Right renal cortex interstitium (tissue), 3 donors: ENCODE measurements around the gene ESM1. TPM values are rescaled to one million over a fixed set of nuclear protein-coding genes. Genes with fewer than 3 reads are reported as not detected.
"Not testable (repeated sequence)": the region's sequence is repeated elsewhere in the genome, so short reads cannot be mapped to it uniquely, and the experiment has no call there.

ENCODE experiments used
- DNase-seq, 3 donors: peaks; one replicate each; pipeline ENCODE4 v3.0.0-alpha.2; 2013; ENCODE audit warnings: low read depth in 3 of 3, low spot score in 2 of 3
- polyA plus RNA-seq, 3 donors: library from polyadenylated mRNA; unstranded; fragments of 120-200 nt; gene quantifications; one replicate each; pipeline ENCODE4 v1.2.1, GENCODE V29; 2013; ENCODE audit not compliant: insufficient read length in 3 of 3

Gene ESM1, protein sequence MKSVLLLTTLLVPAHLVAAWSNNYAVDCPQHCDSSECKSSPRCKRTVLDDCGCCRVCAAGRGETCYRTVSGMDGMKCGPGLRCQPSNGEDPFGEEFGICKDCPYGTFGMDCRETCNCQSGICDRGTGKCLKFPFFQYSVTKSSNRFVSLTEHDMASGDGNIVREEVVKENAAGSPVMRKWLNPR
- polyA plus RNA-seq, result 10 to 100 TPM; 13.3 to 15.6 (median 15.1) TPM

DNA sequence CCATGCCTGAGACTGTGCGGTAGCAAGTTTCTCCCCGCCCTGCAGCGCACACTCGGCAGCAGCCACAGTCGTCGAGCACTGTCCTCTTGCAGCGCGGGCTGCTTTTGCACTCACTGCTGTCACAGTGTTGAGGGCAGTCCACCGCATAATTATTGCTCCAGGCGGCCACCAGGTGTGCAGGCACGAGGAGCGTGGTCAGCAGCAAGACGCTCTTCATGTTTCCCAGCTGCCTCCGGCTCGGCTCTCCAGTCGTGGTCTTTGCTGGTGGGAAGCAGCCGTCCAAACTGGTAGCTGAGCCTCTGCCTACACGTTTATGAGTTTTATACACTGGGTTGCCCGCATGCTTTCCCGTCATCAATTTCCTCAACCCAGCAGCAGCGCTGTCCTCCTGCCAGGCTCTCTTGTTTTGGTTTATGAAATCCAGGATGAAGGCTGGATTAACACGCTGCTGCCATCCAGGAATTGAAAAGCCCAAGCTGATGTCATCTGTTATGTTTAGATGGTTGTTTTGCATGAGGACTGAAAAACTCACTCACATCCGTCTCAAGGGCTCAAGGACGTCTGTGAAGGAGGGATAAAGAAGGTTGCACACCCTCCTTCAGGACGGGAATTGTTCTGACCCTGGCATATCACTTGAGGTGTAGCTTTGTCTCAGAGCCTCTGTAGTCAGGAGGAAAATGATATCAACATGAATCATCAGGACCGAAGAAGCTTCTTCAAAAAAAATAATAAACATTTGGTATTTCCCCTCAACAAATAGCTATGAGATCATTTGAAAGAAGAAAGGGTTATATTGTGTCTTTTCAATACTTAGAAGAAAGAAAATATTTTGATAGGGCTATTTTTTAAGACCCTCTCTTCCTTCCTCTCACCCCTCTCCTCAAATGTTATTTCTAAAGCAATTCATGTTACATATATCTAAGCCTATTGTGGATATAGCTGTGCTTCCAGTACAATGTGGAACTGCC lies at the start of gene ESM1:
ESM1 (minus strand) TSS at position 293 of the 968 bp plus-strand sequence; CDS start at position 217, 76 bp downstream.
- no peak for DNase-seq

- no peak for DNase-seq
These were observed 48.2 kb upstream of the ESM1 start for GRCh38 chr5:55033568-55033967.

DNA sequence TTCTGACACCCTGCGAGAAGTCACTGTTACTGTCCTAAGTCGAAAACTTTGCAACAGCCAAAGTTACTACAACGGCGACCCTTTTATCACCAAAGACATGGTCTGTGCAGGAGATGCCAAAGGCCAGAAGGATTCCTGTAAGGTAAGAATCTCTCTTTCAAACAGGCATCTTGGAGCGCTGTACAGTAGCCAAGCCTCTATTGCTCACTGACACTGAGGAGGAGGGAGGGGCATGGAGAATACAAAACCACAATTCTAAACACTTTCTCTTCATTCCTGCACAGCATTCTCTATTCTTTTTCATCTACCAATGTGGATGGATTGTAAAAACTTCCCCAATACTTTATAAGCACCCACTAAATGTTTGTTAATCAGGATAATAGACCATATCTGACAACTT lies 46.1 kb upstream of the ESM1 start:
- no peak for DNase-seq

GRCh38 chr5:55030676-55031369 lies 45.4 kb upstream of the ESM1 start:
- DNase-seq, result no peak

DNA sequence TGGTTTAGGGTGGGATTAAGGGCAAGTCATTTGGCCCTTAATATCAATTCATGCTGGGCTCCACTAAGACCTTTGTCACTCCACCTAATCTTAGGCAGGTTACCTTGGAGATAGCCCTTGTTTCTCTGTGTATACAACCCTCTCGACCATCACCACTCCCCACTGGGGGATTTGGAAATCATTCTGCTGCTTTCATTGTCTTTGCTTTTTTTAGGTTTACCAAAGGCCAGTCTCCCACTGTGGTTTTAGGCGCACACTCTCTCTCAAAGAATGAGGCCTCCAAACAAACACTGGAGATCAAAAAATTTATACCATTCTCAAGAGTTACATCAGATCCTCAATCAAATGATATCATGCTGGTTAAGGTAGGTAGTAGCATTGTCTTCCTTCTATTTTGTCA lies 44.8 kb upstream of the ESM1 start:
- no peak for DNase-seq

DNA sequence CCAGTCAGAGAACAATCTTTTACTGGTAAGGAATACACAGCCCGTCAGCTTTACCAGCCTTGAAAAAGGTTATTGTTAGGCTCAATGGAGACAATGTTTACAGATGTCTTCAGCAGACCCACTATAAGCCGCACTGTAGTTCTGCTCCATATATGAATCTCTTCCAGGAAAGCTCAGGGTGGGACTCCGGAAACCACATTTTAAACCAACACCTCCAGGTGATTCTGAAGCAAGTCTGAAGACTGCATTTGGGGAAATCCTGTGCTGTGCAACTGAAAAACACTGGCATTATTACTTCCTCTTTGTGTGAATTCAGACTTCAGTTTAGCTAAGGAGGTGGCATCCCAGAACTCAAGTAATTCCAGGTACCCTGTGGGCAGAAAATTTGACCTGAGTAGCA lies 42.2 kb upstream of the ESM1 start:
- no peak for DNase-seq

GRCh38 chr5:55022450-55022849 lies 37.1 kb upstream of the ESM1 start:
- no peak for DNase-seq

DNA sequence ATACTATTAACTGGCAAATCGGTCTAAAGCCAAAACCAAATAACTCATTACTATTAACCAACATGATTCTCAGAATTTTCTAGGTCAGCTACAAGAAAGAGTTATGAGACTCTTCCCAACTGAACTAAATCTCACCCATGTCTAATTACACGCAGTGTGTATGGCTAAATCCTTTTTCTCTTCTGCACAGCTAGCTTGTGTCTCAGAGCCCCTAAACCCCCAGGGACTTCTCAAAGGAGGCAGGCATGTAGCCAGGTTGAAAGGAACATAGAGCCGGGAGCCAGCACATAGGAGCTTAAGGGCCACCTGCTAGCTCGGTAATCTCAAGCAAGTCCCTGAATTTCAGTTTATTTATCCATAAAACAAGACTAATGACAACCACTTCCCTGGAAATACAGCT lies 36.4 kb upstream of the ESM1 start:
- no peak for DNase-seq

DNA sequence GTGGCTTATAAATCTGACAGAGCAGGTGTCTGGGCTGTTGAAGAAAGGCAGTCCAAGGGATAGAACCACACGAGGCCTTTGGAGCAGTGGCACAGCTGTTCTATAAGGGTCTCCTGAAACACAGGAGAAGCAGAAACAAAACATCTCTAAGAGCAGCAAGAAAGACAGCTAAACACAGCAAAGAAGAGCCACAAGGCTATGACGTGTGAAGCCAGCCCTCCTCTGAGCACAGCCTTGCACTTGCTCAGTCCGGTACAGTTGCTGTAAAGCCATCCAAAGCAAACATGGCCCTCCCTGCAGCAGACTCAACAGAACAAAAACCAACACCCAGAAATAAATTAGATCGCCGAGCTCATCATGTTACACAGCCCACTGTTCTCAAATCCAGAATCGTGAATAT lies 36.0 kb upstream of the ESM1 start:
- DNase-seq, result no peak

GRCh38 chr5:55010149-55010548 lies 24.8 kb upstream of the ESM1 start:
- DNase-seq, result not testable (repeated sequence)

- DNase-seq, result no peak
These were observed 19.3 kb upstream of the ESM1 start for GRCh38 chr5:55004729-55005128.

DNA sequence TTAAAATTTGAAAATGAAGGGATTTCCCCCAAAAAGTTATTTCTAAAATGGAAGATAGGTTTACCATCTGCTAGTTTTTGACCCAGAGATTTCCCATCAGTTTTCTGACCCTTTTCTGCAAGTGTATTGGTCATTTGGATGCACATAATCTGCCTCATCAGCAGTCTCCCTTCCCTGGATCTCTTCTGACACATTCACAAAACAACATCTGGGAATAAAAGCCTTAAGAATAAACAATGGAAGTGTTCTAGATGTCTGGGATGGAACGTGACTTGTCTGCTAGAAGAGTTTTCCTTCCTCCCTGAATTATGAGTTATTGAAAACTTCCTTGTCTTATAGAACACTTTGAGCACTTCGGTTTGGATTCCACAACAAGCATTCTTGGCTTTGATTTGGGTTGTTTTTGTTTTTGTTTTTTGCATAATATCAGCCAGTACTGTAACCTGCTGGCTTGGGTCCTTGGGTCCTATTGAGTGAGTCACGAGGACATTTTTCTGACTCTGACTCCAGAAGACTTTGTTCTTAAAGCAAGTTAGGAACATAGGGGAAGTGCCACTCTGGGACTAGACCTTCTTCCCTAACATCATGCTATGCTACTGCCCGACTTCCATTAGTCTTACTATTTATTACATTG lies 18.2 kb upstream of the ESM1 start:
- DNase-seq, result no peak

- DNase-seq, result not testable (repeated sequence)
These were observed 16.8 kb upstream of the ESM1 start for GRCh38 chr5:55002166-55002565.

DNA sequence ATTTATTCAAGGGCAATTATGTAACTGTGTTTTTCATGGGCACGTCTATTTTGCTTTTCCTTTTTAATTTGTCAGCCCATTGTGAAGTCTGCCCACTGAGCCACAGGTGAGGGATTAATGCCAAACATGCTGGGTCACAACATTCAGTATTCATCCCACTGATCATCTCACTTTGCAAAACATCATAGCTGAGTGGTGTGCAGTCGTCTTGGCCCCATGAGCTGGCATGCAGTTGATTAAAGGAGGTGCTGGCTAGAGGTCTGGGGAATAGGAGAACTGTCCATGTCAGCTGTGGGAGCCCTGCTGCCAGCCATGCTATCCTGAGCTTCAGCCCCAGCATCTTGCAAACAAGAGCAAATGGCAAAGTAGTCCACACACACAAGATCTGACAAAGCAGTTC lies 11.7 kb upstream of the ESM1 start:
- DNase-seq, result no peak

- no peak for DNase-seq
These were observed 11.1 kb upstream of the ESM1 start for GRCh38 chr5:54996466-54996865.

DNA sequence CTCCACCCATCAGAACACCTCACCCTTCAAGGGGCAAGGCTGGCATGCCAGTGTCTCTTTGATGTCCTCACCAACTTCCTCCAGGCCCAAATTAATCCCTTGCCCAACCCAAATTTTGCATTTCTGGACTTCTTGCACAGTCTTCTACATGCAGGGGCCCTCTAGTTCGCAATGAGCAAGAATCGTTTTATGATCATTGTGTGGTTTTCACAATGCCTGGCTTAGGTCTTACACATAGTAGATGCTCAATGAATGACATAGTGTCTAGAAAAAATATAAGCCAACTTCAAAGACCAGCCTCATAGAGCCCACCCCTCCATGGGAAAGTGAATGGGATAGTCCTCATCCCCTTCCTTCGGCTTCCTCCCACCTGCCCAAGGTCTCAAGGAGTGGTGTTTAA lies 9.8 kb upstream of the ESM1 start:
- DNase-seq, result no peak

DNA sequence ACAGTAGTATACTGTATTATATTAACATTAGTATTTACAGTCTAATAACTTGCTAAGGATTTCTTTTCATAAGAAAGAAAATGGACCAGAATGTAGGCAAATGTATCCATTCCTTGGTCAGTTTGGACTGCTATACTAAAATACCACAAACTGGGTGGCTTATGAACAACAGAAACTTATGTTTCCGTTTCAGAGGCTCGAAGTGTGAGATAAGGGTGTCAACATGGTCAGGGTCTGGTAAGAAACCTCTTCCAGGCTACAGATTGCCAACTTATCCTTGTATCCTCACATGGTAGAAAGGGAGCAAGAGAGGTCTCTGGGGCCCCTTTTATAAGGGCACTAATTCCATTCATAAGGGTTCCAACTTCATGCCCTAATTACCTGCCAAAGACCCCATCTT lies 9.2 kb upstream of the ESM1 start:
- no peak for DNase-seq

- DNase-seq, result no peak
These were observed 7.9 kb upstream of the ESM1 start for GRCh38 chr5:54993318-54993717.

DNA sequence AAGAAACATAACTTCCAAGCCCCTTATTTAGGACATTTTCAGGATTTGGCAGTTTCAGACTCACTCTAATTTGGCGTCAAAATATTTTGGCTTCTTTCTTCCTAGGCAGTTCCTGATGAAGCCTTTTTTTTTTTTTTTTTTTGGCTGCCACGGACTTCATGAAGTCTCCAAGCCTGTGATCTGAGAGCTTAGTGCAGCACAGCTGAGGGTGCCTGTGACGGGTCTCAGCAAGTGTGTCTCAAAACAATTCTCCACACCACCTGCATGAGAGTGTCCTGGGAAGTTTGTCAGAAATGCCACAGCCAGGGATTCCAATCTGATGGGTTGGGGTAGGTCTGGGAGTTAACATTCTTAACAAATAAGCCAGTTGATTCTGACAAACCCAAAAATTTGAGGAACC lies 6.0 kb upstream of the ESM1 start:
- DNase-seq, result no peak

DNA sequence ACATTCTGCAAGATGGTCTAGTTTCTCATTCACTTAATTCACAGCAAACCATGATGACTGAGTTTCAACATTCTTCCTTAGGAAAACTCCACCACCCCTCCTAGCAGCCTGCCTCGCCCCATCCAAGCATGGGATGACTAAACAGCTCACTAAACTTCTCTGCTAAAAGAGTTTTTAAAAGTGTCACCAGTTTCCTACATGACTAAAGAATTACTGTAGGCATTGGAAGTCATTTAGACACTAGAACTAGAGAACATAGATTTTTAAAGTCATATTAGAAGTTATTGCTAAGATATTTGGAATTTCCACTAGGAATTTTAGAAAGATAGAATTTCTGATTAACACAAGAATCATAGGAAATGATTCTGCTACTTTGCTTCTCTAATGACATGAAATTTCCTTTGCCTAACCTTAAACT lies 5.5 kb upstream of the ESM1 start:
- no peak for DNase-seq

DNA sequence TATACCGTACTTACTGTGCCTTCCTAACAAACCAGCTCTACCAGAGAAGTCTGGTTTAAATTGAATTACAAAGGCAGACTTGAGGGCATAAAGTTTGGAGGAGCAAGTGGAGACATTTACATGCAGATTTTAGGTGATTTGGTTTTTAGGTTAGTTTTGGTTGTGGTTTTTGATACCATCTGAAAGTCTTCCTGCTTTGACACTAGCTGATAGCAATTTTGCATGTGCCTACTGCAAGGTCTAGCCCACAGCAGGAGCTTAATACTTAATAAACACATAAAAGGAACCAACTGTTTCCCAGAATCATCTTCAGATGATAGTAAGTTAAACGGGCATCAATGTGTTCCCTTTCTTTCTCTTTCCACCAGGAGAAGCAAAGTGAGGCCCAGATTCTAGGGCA lies 3.4 kb upstream of the ESM1 start:
- no peak for DNase-seq
